ENCODE data around the gene ORM1.
A peak's percentile ranks its signal among the peaks of the same experiment; 100 is the strongest.

ORM1 gene

GRCh38 chr9:114344692-114345091, 21.8 kb downstream of the ORM1 start:
- ATAC-seq = no peak

- no peak for ATAC-seq
These were observed 22.7 kb downstream of the ORM1 start for GRCh38 chr9:114345493-114346065.

GRCh38 chr9:114346146-114346545, 23.2 kb downstream of the ORM1 start:
- ATAC-seq = no peak

GRCh38 chr9:114347675-114348074, 24.8 kb downstream of the ORM1 start:
- no peak for ATAC-seq

- no peak for ATAC-seq
These were observed 25.5 kb downstream of the ORM1 start for GRCh38 chr9:114348261-114348905.

- ATAC-seq = peak; percentile 88 to 94
These were observed 26.1 kb downstream of the ORM1 start for GRCh38 chr9:114348906-114349482.

GRCh38 chr9:114349713-114350480, 27.0 kb downstream of the ORM1 start:
- no peak for ATAC-seq

- no peak for ATAC-seq
These were observed 27.9 kb downstream of the ORM1 start for GRCh38 chr9:114350636-114351401.

GRCh38 chr9:114351932-114352331, 29.0 kb downstream of the ORM1 start:
- ATAC-seq = no peak

- ATAC-seq = no peak
These were observed 32.9 kb downstream of the ORM1 start for GRCh38 chr9:114355821-114356220.

- no peak for ATAC-seq
These were observed 33.9 kb downstream of the ORM1 start for GRCh38 chr9:114356792-114357191.

GRCh38 chr9:114357360-114357759, 34.5 kb downstream of the ORM1 start:
- no peak for ATAC-seq

- ATAC-seq = no peak
These were observed 35.0 kb downstream of the ORM1 start for GRCh38 chr9:114357911-114358328.

- ATAC-seq = no peak
These were observed 36.9 kb downstream of the ORM1 start for GRCh38 chr9:114359801-114360200.

- no peak for ATAC-seq
These were observed 38.6 kb downstream of the ORM1 start for GRCh38 chr9:114361542-114361941.

GRCh38 chr9:114362394-114362793, 39.5 kb downstream of the ORM1 start:
- no peak for ATAC-seq

- ATAC-seq = peak; percentile 38 to 39
These were observed 40.5 kb downstream of the ORM1 start for GRCh38 chr9:114363424-114363823.

- peak; percentile 14 to 40 for ATAC-seq
These were observed 41.5 kb downstream of the ORM1 start for GRCh38 chr9:114364134-114365041.

- no peak for ATAC-seq
These were observed 42.3 kb downstream of the ORM1 start for GRCh38 chr9:114365194-114365593.

- ATAC-seq = peak; percentile 69
These were observed 43.6 kb downstream of the ORM1 start for GRCh38 chr9:114366334-114367128.

GRCh38 chr9:114367366-114367765, 44.5 kb downstream of the ORM1 start:
- ATAC-seq = no peak
